GM19193 (cell line): ENCODE measurements around the gene MSLN.

Source experiments
- POLR2A ChIP-seq: IDR thresholded peaks from 4 replicates; pipeline ENCODE4 v1.6.1; 2011; ENCODE audit not compliant: insufficient read depth, insufficient read length; ENCODE audit errors: extremely low read depth

MSLN gene

GRCh38 chr16:769934-770333, 9.4 kb downstream of the MSLN start:
- TF ChIP-seq POLR2A: no peak

GRCh38 chr16:770411-770810, 9.9 kb downstream of the MSLN start:
- no peak for TF ChIP-seq POLR2A

- TF ChIP-seq POLR2A: no peak
These were observed 12.4 kb downstream of the MSLN start for GRCh38 chr16:772959-773358.

GRCh38 chr16:774086-775001, 13.8 kb downstream of the MSLN start:
- TF ChIP-seq POLR2A: no peak

GRCh38 chr16:775236-775796, 14.8 kb downstream of the MSLN start:
- no peak for TF ChIP-seq POLR2A

- TF ChIP-seq POLR2A: no peak
These were observed 16.3 kb downstream of the MSLN start for GRCh38 chr16:776824-777223.

GRCh38 chr16:777826-778225, 17.3 kb downstream of the MSLN start:
- TF ChIP-seq POLR2A: no peak

GRCh38 chr16:778447-778846, 17.9 kb downstream of the MSLN start:
- TF ChIP-seq POLR2A: no peak

GRCh38 chr16:778909-779527, 18.5 kb downstream of the MSLN start:
- no peak for TF ChIP-seq POLR2A

GRCh38 chr16:779561-779960, 19.0 kb downstream of the MSLN start:
- no peak for TF ChIP-seq POLR2A

GRCh38 chr16:780296-780695, 19.8 kb downstream of the MSLN start:
- no peak for TF ChIP-seq POLR2A

GRCh38 chr16:781346-782010, 20.9 kb downstream of the MSLN start:
- no peak for TF ChIP-seq POLR2A

- no peak for TF ChIP-seq POLR2A
These were observed 21.7 kb downstream of the MSLN start for GRCh38 chr16:782258-782657.

GRCh38 chr16:782766-783403, 22.4 kb downstream of the MSLN start:
- TF ChIP-seq POLR2A: no peak
